Gastroesophageal sphincter (tissue), 4 donors: Measurements from ENCODE around the gene ZNF274. TPM values are rescaled to one million over a fixed set of nuclear protein-coding genes. Genes with fewer than 3 reads are reported as not detected.

Source experiments
- ATAC-seq: fragments of 150-250 bp; one replicate; pipeline ENCODE4 v1.9.1; 2016; ENCODE audit warnings: mild to moderate bottlenecking, moderate library complexity
- H3K27ac ChIP-seq, 4 donors: fragments of 200-600 bp; sonication (generic) in 3 of 4; 1 replicate in 3 of 4; 2 replicates in 1 of 4; pipeline ENCODE4 v1.5.1; 2016 to 2019
- H3K27me3 ChIP-seq: fragments of 200-600 bp; sonication (generic); one replicate; pipeline ENCODE4 v1.5.1; 2019
- H3K36me3 ChIP-seq, 2 donors: fragments of 200-600 bp; sonication (generic); one replicate each; pipeline ENCODE4 v1.5.1; 2019; ENCODE audit warnings: control low read depth in 1 of 2
- H3K4me1 ChIP-seq, 3 donors: fragments of 200-600 bp; sonication (generic); 1 replicate in 2 of 3; 2 replicates in 1 of 3; pipeline ENCODE4 v1.5.1; 2016 to 2019; ENCODE audit warnings: control low read depth in 2 of 3
- H3K4me3 ChIP-seq, 2 donors: fragments of 200-600 bp; sonication (generic); one replicate each; pipeline ENCODE4 v1.5.1; 2019; ENCODE audit warnings: mild to moderate bottlenecking in 1 of 2, moderate library complexity in 1 of 2
- H3K9me3 ChIP-seq, 3 donors: fragments of 200-600 bp; sonication (generic); one replicate each; pipeline ENCODE4 v1.5.1; 2017 to 2019; ENCODE audit warnings: control low read depth in 2 of 3
- CTCF ChIP-seq, 4 experiments: fragments of 200-600 bp in 2 of 4; fragments of 450-650 bp in 2 of 4; sonication (generic) in 1 of 4; IDR thresholded peaks; one replicate each; pipeline ENCODE4 v1.5.1; 2017 to 2019; ENCODE audit warnings: antibody characterized with exemption in 4 of 4, mild to moderate bottlenecking in 2 of 4, moderate library complexity in 2 of 4
- EP300 ChIP-seq: sonication (generic); formaldehyde crosslinking; IDR thresholded peaks from one replicate; pipeline ENCODE4 v1.6.1; 2017; ENCODE audit warnings: antibody characterized with exemption, mild to moderate bottlenecking
- POLR2A ChIP-seq, 2 donors: fragments of 450-650 bp; IDR thresholded peaks; one replicate each; pipeline ENCODE4 v1.6.1; 2017; ENCODE audit warnings: antibody characterized with exemption in 2 of 2, mild to moderate bottlenecking in 2 of 2, moderate library complexity in 1 of 2
- POLR2AphosphoS5 ChIP-seq: sonication (generic); formaldehyde crosslinking; IDR thresholded peaks from one replicate; pipeline ENCODE4 v1.6.1; 2017; ENCODE audit warnings: antibody characterized with exemption
- WGBS, 2 donors: methylation state at CpG; one replicate each; pipeline ENCODE4 v1.1.5; 2018; ENCODE audit warnings: low coverage in 1 of 2; 5-methylcytosine and 5-hydroxymethylcytosine counted together
- total RNA-seq, 4 donors: library from RNA; depleted of rRNA; stranded (reverse); fragments of >200 nt; gene quantifications; one replicate each; pipeline ENCODE4 v1.1.0, GENCODE V29; 2016

Gene ZNF274
- total RNA-seq, 4 donors from 2014 or later, result 17.0 to 23.5 (median 18.6) TPM

- no peak overlapping the region for H3K27ac ChIP-seq
- TF ChIP-seq EP300 (no peak), POLR2A (IDR thresholded peaks at IDR 0.05) (no peak), CTCF (IDR thresholded peaks at IDR 0.05) (no peak), POLR2AphosphoS5 (no peak)
- H3K9me3 ChIP-seq, result peaks cover 0 to 100% (median 39%) of the 10 kb centered on the region in 3 donors
- peaks cover 9 to 67% of the 10 kb centered on the region in 2 donors for H3K36me3 ChIP-seq
- WGBS, 2 donors, result 95 to 96% methylated on average over 11 to 12 of the region's 17 CpGs
- H3K27me3 ChIP-seq, result no peaks in the 10 kb centered on the region
- H3K4me1 ChIP-seq, result no peaks in the 10 kb centered on the region
- H3K4me3 ChIP-seq, result no peak overlapping the region
- ATAC-seq, result no peak
These were observed 29.6 kb downstream of the ZNF274 start for GRCh38 chr19:58212336-58213074.

GRCh38 chr19:58213075-58213369, 30.2 kb downstream of the ZNF274 start:
- Histone ChIP-seq H3K27me3 (no peaks in the 10 kb centered on the region), H3K36me3 (peaks cover 9 to 62% of the 10 kb centered on the region in 2 donors), H3K27ac (no peak overlapping the region), H3K4me3 (no peak overlapping the region), H3K9me3 (peaks cover 0 to 100% (median 35%) of the 10 kb centered on the region in 3 donors), H3K4me1 (no peaks in the 10 kb centered on the region)
- TF ChIP-seq POLR2A (IDR thresholded peaks at IDR 0.05), result no peak
- TF ChIP-seq EP300, result no peak
- no peak for TF ChIP-seq POLR2AphosphoS5
- TF ChIP-seq CTCF (IDR thresholded peaks at IDR 0.05), result no peak
- no peak for ATAC-seq
- WGBS, 2 donors, result 100% methylated on average over 1 of the region's 1 CpG; no CpG with 5 or more reads in 1 of the 2 donors

- ATAC-seq, result no peak
- TF ChIP-seq CTCF (IDR thresholded peaks at IDR 0.05), result no peak
- TF ChIP-seq EP300, result no peak
- no peak for TF ChIP-seq POLR2A (IDR thresholded peaks at IDR 0.05)
- TF ChIP-seq POLR2AphosphoS5, result no peak
- no peaks in the 10 kb centered on the region for H3K27me3 ChIP-seq
- no peaks in the 10 kb centered on the region for H3K4me1 ChIP-seq
- peaks cover 0 to 99% (median 13%) of the 10 kb centered on the region in 3 donors for H3K9me3 ChIP-seq
- peaks cover 4 to 21% of the 10 kb centered on the region in 2 donors for H3K36me3 ChIP-seq
- WGBS, 2 donors, result 40 to 42% methylated on average over 3 to 6 of the region's 34 CpGs
- no peak overlapping the region for H3K4me3 ChIP-seq
- H3K27ac ChIP-seq, result no peak overlapping the region
These were observed 34.2 kb downstream of the ZNF274 start for GRCh38 chr19:58217069-58217481.

GRCh38 chr19:58217607-58218391, 34.9 kb downstream of the ZNF274 start:
- no peak for ATAC-seq

More at GRCh38 chr19:58217607-58218391, 34.9 kb downstream of the ZNF274 start:
- H3K4me1 ChIP-seq, result no peaks in the 10 kb centered on the region
- 94% methylated on average over 10 to 11 of the region's 25 CpGs for WGBS, 2 donors
- H3K27me3 ChIP-seq, result no peaks in the 10 kb centered on the region
- H3K4me3 ChIP-seq, result no peak overlapping the region
- peaks cover 0 to 98% (median 13%) of the 10 kb centered on the region in 3 donors for H3K9me3 ChIP-seq
- H3K27ac ChIP-seq, result no peak overlapping the region
- H3K36me3 ChIP-seq, result peaks cover 0 to 14% of the 10 kb centered on the region in 2 donors
- TF ChIP-seq EP300, result no peak
- no peak for TF ChIP-seq POLR2AphosphoS5
- no peak for TF ChIP-seq CTCF (IDR thresholded peaks at IDR 0.05)
- TF ChIP-seq POLR2A (IDR thresholded peaks at IDR 0.05), result no peak
